ENCODE data around the gene MSH2.
"Not testable (repeated sequence)": the region's sequence is repeated elsewhere in the genome, so short reads cannot be mapped to it uniquely, and the experiment has no call there.

Gene MSH2

GRCh38 chr2:47429795-47430194 is 26.8 kb downstream of the MSH2 start:
- H3K36me3 ChIP-seq (ENCODE audit: insufficient read depth) = peaks cover 5% of the 10 kb centered on the region; the same call in 1 of the 2 replicates
- H3K4me1 ChIP-seq (ENCODE audit: low read depth, poor library complexity, severe bottlenecking) = no peaks in the 10 kb centered on the region
- no peaks in the 10 kb centered on the region for H3K79me2 ChIP-seq (ENCODE audit: insufficient read depth, low read depth)
- no peak overlapping the region for H2AFZ ChIP-seq (ENCODE audit: low read depth)
- no peak overlapping the region for H3K27ac ChIP-seq
- no peaks in the 10 kb centered on the region for H4K20me1 ChIP-seq (ENCODE audit: insufficient read depth)
- H3K9ac ChIP-seq = no peak overlapping the region
- no peak for TF ChIP-seq CTCF (conservative IDR thresholded peaks at IDR 0.05; ENCODE audit: low read depth, low read length)
- no peak overlapping the region for H3K4me3 ChIP-seq (IDR thresholded peaks at IDR 0.05; ENCODE audit: insufficient read depth, low read depth, low read length)
- no peak overlapping the region for H3K4me2 ChIP-seq
- no peaks in the 10 kb centered on the region for H3K27me3 ChIP-seq (ENCODE audit: insufficient read depth, low read depth)

- not testable (repeated sequence) for H4K20me1 ChIP-seq (ENCODE audit: insufficient read depth); H3K36me3 ChIP-seq (ENCODE audit: insufficient read depth); H3K4me3 ChIP-seq (IDR thresholded peaks at IDR 0.05; ENCODE audit: insufficient read depth, low read depth, low read length); H3K9ac ChIP-seq; H3K4me2 ChIP-seq; H3K27me3 ChIP-seq (ENCODE audit: insufficient read depth, low read depth); H2AFZ ChIP-seq (ENCODE audit: low read depth); H3K27ac ChIP-seq; H3K4me1 ChIP-seq (ENCODE audit: low read depth, poor library complexity, severe bottlenecking); H3K79me2 ChIP-seq (ENCODE audit: insufficient read depth, low read depth)
Observed at GRCh38 chr2:47433006-47433405, 30.1 kb downstream of the MSH2 start.

- H4K20me1 ChIP-seq (ENCODE audit: insufficient read depth); H3K27ac ChIP-seq; H3K9ac ChIP-seq; H3K36me3 ChIP-seq (ENCODE audit: insufficient read depth); H3K4me3 ChIP-seq (IDR thresholded peaks at IDR 0.05; ENCODE audit: insufficient read depth, low read depth, low read length); H3K79me2 ChIP-seq (ENCODE audit: insufficient read depth, low read depth); H3K27me3 ChIP-seq (ENCODE audit: insufficient read depth, low read depth); H3K4me2 ChIP-seq; H3K4me1 ChIP-seq (ENCODE audit: low read depth, poor library complexity, severe bottlenecking); H2AFZ ChIP-seq (ENCODE audit: low read depth): not testable (repeated sequence)
Observed at GRCh38 chr2:47433445-47433844, 30.5 kb downstream of the MSH2 start.

GRCh38 chr2:47437287-47437686 is 34.3 kb downstream of the MSH2 start:
- TF ChIP-seq CTCF (conservative IDR thresholded peaks at IDR 0.05; ENCODE audit: low read depth, low read length) = peak; percentile 30; the same call in 1 of the 2 replicates
- no peaks in the 10 kb centered on the region for H4K20me1 ChIP-seq (ENCODE audit: insufficient read depth)
- H3K36me3 ChIP-seq (ENCODE audit: insufficient read depth) = no peaks in the 10 kb centered on the region
- H3K4me3 ChIP-seq (IDR thresholded peaks at IDR 0.05; ENCODE audit: insufficient read depth, low read depth, low read length) = no peak overlapping the region
- no peaks in the 10 kb centered on the region; the same call in 1 of the 2 replicates for H3K79me2 ChIP-seq (ENCODE audit: insufficient read depth, low read depth)
- H3K4me1 ChIP-seq (ENCODE audit: low read depth, poor library complexity, severe bottlenecking) = no peaks in the 10 kb centered on the region
- H2AFZ ChIP-seq (ENCODE audit: low read depth) = no peak overlapping the region
- H3K9ac ChIP-seq = no peak overlapping the region
- no peak overlapping the region for H3K27ac ChIP-seq
- no peaks in the 10 kb centered on the region for H3K27me3 ChIP-seq (ENCODE audit: insufficient read depth, low read depth)
- H3K4me2 ChIP-seq = no peak overlapping the region

GRCh38 chr2:47438106-47438505 is 35.1 kb downstream of the MSH2 start:
- H3K4me1 ChIP-seq (ENCODE audit: low read depth, poor library complexity, severe bottlenecking) = no peaks in the 10 kb centered on the region
- H3K4me2 ChIP-seq = no peak overlapping the region
- H3K36me3 ChIP-seq (ENCODE audit: insufficient read depth) = no peaks in the 10 kb centered on the region
- no peak overlapping the region for H3K9ac ChIP-seq
- no peak overlapping the region for H2AFZ ChIP-seq (ENCODE audit: low read depth)
- no peak overlapping the region for H3K4me3 ChIP-seq (IDR thresholded peaks at IDR 0.05; ENCODE audit: insufficient read depth, low read depth, low read length)
- TF ChIP-seq CTCF (conservative IDR thresholded peaks at IDR 0.05; ENCODE audit: low read depth, low read length) = no peak
- H3K27ac ChIP-seq = no peak overlapping the region
- no peaks in the 10 kb centered on the region; the same call in 1 of the 2 replicates for H3K79me2 ChIP-seq (ENCODE audit: insufficient read depth, low read depth)
- no peaks in the 10 kb centered on the region for H4K20me1 ChIP-seq (ENCODE audit: insufficient read depth)
- H3K27me3 ChIP-seq (ENCODE audit: insufficient read depth, low read depth) = no peaks in the 10 kb centered on the region
